Measurements from ENCODE around the gene NAXE. TPM values are rescaled to one million over a fixed set of nuclear protein-coding genes. Genes with fewer than 3 reads are reported as not detected.

NAXE gene
- total RNA-seq, 2 donors from 2014 or later = 68.4 to 99.8 TPM

DNA sequence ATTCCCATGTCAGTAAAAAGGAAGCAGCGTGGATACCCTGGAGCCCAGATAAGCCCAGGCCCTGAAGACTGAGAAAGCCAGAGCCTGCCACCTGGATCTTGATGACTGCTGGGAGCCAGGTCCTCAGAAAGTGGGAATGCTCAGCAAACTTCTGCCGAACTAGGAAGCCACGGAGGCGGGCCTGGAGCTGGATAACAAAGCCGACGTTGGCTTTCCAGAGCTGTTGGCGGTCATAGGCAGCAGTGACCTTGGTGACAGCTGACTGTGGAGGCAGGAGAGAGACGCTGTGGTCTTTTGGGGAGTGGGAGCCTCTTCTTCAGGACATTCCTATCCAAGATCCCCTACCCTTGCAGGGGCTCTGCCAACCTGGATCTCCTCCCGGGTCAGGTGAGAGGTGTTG lies 43.6 kb upstream of the NAXE start:
- H3K4me3 ChIP-seq = no peak overlapping the region
- H3K27ac ChIP-seq = no peak overlapping the region
- TF ChIP-seq, protein P1, sequence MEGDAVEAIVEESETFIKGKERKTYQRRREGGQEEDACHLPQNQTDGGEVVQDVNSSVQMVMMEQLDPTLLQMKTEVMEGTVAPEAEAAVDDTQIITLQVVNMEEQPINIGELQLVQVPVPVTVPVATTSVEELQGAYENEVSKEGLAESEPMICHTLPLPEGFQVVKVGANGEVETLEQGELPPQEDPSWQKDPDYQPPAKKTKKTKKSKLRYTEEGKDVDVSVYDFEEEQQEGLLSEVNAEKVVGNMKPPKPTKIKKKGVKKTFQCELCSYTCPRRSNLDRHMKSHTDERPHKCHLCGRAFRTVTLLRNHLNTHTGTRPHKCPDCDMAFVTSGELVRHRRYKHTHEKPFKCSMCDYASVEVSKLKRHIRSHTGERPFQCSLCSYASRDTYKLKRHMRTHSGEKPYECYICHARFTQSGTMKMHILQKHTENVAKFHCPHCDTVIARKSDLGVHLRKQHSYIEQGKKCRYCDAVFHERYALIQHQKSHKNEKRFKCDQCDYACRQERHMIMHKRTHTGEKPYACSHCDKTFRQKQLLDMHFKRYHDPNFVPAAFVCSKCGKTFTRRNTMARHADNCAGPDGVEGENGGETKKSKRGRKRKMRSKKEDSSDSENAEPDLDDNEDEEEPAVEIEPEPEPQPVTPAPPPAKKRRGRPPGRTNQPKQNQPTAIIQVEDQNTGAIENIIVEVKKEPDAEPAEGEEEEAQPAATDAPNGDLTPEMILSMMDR (IDR thresholded peaks at IDR 0.05) = no peak
- no peak for DNase-seq
- intact Hi-C loops (cut with DNase I) = no loop called here
- no peaks in the 10 kb centered on the region for H3K27me3 ChIP-seq
- H3K36me3 ChIP-seq = no peaks in the 10 kb centered on the region
- no peaks in the 10 kb centered on the region for H3K4me1 ChIP-seq
- no peaks in the 10 kb centered on the region for H3K9me3 ChIP-seq
- no peak overlapping the region for H3K9ac ChIP-seq (ENCODE audit: low read depth in 2 of 2, low read length in 2 of 2)

GRCh38 chr1:156549390-156549789 lies 42.2 kb upstream of the NAXE start:
- TF ChIP-seq, protein P1 (IDR thresholded peaks at IDR 0.05) = no peak
- no peaks in the 10 kb centered on the region for H3K9me3 ChIP-seq
- H3K4me1 ChIP-seq = no peaks in the 10 kb centered on the region
- no peak overlapping the region for H3K9ac ChIP-seq (ENCODE audit: low read depth in 2 of 2, low read length in 2 of 2)
- no peak overlapping the region for H3K27ac ChIP-seq
- no peak for DNase-seq
- H3K36me3 ChIP-seq = no peaks in the 10 kb centered on the region
- intact Hi-C loops (cut with DNase I) = no loop called here
- no peak overlapping the region for H3K4me3 ChIP-seq
- H3K27me3 ChIP-seq = no peaks in the 10 kb centered on the region

DNA sequence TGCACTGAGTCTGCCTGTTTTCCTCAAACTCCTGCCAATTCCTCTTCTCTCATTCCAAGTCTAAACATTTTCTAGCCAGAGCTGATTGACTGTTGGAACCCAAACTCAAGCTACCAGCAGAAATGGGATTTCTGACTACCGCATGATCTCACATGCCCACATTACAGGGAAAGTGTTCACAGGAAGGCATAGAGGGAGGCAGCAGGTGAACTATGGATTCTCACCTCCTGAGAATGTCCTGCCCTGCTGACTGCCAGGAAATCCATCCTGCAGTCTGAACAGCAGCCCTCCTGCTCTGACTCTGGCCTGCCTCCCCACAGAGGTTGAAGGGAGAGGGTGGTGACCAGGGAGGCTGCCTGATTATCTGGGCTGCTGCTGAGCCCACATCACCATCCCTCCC lies 41.7 kb upstream of the NAXE start:
- H3K36me3 ChIP-seq = no peaks in the 10 kb centered on the region

GRCh38 chr1:156550346-156550745 lies 41.2 kb upstream of the NAXE start:
- Histone ChIP-seq H3K4me1 (no peaks in the 10 kb centered on the region), H3K27ac (no peak overlapping the region), H3K9me3 (no peaks in the 10 kb centered on the region), H3K36me3 (no peaks in the 10 kb centered on the region), H3K27me3 (no peaks in the 10 kb centered on the region), H3K9ac (ENCODE audit: low read depth in 2 of 2, low read length in 2 of 2) (no peak overlapping the region), H3K4me3 (no peak overlapping the region)
- no peak for DNase-seq
- TF ChIP-seq, protein P1 (IDR thresholded peaks at IDR 0.05) = no peak
- intact Hi-C loops (cut with DNase I) = no loop called here

More for the DNA sequence above, 41.7 kb upstream of the NAXE start:
- DNase-seq = no peak
- Histone ChIP-seq H3K27ac (no peak overlapping the region), H3K9ac (ENCODE audit: low read depth in 2 of 2, low read length in 2 of 2) (no peak overlapping the region), H3K9me3 (no peaks in the 10 kb centered on the region), H3K4me3 (no peak overlapping the region), H3K27me3 (no peaks in the 10 kb centered on the region), H3K4me1 (no peaks in the 10 kb centered on the region)
- intact Hi-C loops (cut with DNase I) = no loop called here
- TF ChIP-seq, protein P1 (IDR thresholded peaks at IDR 0.05) = no peak

- Histone ChIP-seq H3K9me3 (no peaks in the 10 kb centered on the region), H3K4me3 (no peak overlapping the region), H3K27ac (no peak overlapping the region), H3K27me3 (no peaks in the 10 kb centered on the region), H3K4me1 (no peaks in the 10 kb centered on the region), H3K9ac (ENCODE audit: low read depth in 2 of 2, low read length in 2 of 2) (no peak overlapping the region), H3K36me3 (no peaks in the 10 kb centered on the region)
- no peak for DNase-seq
- TF ChIP-seq, protein P1 (IDR thresholded peaks at IDR 0.05) = no peak
- intact Hi-C loops (cut with DNase I) = no loop called here
Measured at GRCh38 chr1:156551066-156551643, 40.4 kb upstream of the NAXE start.

Measured in colonic mucosa (tissue), 4 donors.